Spinal cord (tissue), 10 donors: ENCODE measurements around the gene CABCOCO1. TPM values are rescaled to one million over a fixed set of nuclear protein-coding genes. Genes with fewer than 3 reads are reported as not detected.

Experiments
- DNase-seq, 6 donors: peaks; one replicate each; pipeline versions ENCODE4 v3.0.0 to v3.0.0-alpha.2; 2013 to 2015; ENCODE audit warnings: low spot score in 6 of 6, low read depth in 4 of 6
- H3K27ac ChIP-seq: one replicate; pipeline ENCODE4 v1.5.1; 2013; ENCODE audit warnings: low read depth, low read length, control low read depth
- H3K27me3 ChIP-seq: one replicate; pipeline ENCODE4 v1.6.1; 2013; ENCODE audit warnings: low read length; ENCODE audit not compliant: control insufficient read depth, insufficient read depth
- H3K36me3 ChIP-seq: one replicate; pipeline ENCODE4 v1.6.1; 2013; ENCODE audit warnings: low read length; ENCODE audit not compliant: control insufficient read depth, insufficient read depth
- H3K4me1 ChIP-seq: one replicate; pipeline ENCODE4 v1.6.1; 2013; ENCODE audit warnings: low read length; ENCODE audit not compliant: control insufficient read depth, insufficient read depth
- H3K4me3 ChIP-seq: one replicate; pipeline ENCODE4 v1.5.1; 2013; ENCODE audit warnings: low read depth, low read length, control low read depth
- H3K9me3 ChIP-seq: one replicate; pipeline ENCODE4 v1.6.1; 2013; ENCODE audit warnings: low read length; ENCODE audit not compliant: control insufficient read depth, insufficient read depth
- WGBS: methylation state at CpG from one replicate; pipeline ENCODE4 v1.1.5; 2013; ENCODE audit warnings: missing lambda C conversion rate; ENCODE audit not compliant: insufficient coverage; 5-methylcytosine and 5-hydroxymethylcytosine counted together
- polyA plus RNA-seq, 2 donors: library from polyadenylated mRNA; unstranded; fragments of 120-200 nt; gene quantifications; one replicate each; pipeline ENCODE4 v1.2.1, GENCODE V29; 2013; ENCODE audit not compliant: insufficient read length in 2 of 2
- total RNA-seq, 2 donors: library from RNA; depleted of rRNA in 1 of 2; stranded (reverse); fragments of 120-200 nt in 1 of 2; fragments of >200 nt in 1 of 2; gene quantifications; one replicate each; pipeline versions ENCODE4 v1.2.3 to v1.2.4, GENCODE V29; 2013 to 2014
- donor health status: healthy.

Gene CABCOCO1
- total and polyA plus RNA-seq, 4 donors, result 4.7 to 6.9 (median 6.4) TPM

GRCh38 chr10:61787170-61787569, 124.4 kb downstream of the CABCOCO1 start:
- Histone ChIP-seq H3K9me3 (no peaks in the 10 kb centered on the region), H3K27ac (no peak overlapping the region), H3K4me3 (no peak overlapping the region), H3K36me3 (no peaks in the 10 kb centered on the region), H3K4me1 (no peaks in the 10 kb centered on the region), H3K27me3 (no peaks in the 10 kb centered on the region)
- WGBS, result 38% methylated on average over 1 of the region's 3 CpGs
- DNase-seq, result no peak

GRCh38 chr10:61789031-61789430, 126.3 kb downstream of the CABCOCO1 start:
- Histone ChIP-seq H3K4me3 (no peak overlapping the region), H3K4me1 (peaks cover under 1% of the 10 kb centered on the region), H3K27me3 (no peaks in the 10 kb centered on the region), H3K36me3 (no peaks in the 10 kb centered on the region), H3K27ac (no peak overlapping the region), H3K9me3 (no peaks in the 10 kb centered on the region)
- DNase-seq, result no peak
- WGBS, result no CpG with 5 or more reads among the region's 1 CpG

DNA sequence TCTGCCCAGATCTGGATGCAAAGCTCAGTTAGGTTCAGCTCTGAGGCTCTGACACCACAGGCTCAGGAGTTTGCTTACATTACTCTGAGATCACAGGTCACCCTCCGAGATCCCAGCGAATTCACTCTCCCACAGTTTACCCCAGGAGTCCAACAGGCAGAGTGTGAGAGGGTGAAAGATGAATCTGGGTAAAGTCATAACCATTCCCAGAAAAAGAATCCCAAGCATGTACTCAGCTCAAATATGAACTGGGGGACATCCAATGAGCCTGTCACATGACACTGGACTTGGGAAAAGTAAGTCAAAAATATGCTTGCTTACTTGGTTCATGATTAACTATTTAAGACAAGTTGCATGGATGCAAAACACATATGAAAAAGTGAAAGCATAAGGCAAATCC, 128.5 kb downstream of the CABCOCO1 start:
- Histone ChIP-seq H3K36me3 (no peaks in the 10 kb centered on the region), H3K4me3 (no peak overlapping the region), H3K27me3 (no peaks in the 10 kb centered on the region), H3K27ac (no peak overlapping the region), H3K9me3 (no peaks in the 10 kb centered on the region), H3K4me1 (peaks cover 3% of the 10 kb centered on the region)
- no CpG with 5 or more reads among the region's 2 CpGs for WGBS
- DNase-seq, result no peak

DNA sequence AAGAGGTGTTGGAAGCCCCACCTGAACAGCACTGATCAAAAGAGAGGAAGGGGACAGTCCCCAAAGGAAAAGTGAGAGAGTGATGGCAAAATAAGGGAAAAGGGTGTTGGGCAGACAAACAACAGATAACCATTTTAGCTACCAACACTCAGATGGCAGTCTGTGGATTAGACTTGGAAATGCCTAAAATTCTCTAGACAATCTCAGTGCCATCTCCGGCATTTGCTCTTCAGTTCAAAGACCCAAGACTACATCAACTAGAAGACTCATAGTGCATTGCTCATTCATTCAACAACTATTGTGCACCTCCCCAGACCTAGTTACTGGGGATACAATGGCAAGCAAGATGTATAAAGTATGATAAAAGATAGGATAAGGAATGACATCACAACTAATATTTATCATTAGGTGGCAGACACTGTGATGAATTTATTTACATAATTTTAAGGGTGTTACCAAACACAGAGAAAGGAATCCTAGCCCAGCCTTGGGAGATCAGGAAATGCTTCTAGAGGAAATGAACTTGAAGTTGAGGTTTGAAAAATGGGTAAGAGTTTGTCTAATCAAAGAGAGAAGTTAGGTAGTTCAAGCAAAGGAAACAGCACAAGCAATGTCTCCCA, 129.5 kb downstream of the CABCOCO1 start:
- no peak for DNase-seq
- Histone ChIP-seq H3K27me3 (no peaks in the 10 kb centered on the region), H3K4me1 (peaks cover 3% of the 10 kb centered on the region), H3K27ac (no peak overlapping the region), H3K9me3 (no peaks in the 10 kb centered on the region), H3K36me3 (no peaks in the 10 kb centered on the region), H3K4me3 (no peak overlapping the region)
- 80% methylated on average over 1 of the region's 1 CpG for WGBS

DNA sequence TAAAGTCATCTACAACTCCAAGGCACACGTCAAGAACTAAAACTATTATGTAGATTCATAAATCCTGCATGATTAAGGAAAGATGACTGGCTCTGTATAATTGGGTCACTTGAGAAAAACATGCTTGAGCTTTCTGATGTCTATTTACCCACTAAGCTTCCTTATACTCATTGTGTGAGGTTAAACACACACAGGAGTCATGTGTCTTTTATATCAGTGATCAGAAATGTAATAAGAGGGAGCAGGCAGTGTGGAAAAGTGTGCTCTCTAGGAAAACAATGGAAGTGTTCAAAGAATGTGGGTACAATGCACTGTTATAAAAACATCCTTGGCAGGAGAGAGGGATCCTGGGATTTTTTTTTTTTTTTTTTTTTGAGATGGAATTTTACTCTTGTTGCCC, 130.2 kb downstream of the CABCOCO1 start:
- Histone ChIP-seq H3K4me3 (no peak overlapping the region), H3K27me3 (no peaks in the 10 kb centered on the region), H3K9me3 (no peaks in the 10 kb centered on the region), H3K27ac (no peak overlapping the region), H3K36me3 (no peaks in the 10 kb centered on the region), H3K4me1 (peaks cover 6% of the 10 kb centered on the region)
- no peak for DNase-seq
- WGBS, result no CpG with 5 or more reads among the region's 1 CpG

- Histone ChIP-seq H3K27ac (no peak overlapping the region), H3K4me3 (no peak overlapping the region), H3K9me3 (no peaks in the 10 kb centered on the region), H3K36me3 (no peaks in the 10 kb centered on the region), H3K4me1 (peaks cover 9% of the 10 kb centered on the region), H3K27me3 (no peaks in the 10 kb centered on the region)
- WGBS, result 63% methylated on average over 1 of the region's 5 CpGs
- DNase-seq, result peak in 3 of 6 donors; percentile 4 to 54 (median 31)
Measured at GRCh38 chr10:61793760-61794703, 131.3 kb downstream of the CABCOCO1 start.

DNA sequence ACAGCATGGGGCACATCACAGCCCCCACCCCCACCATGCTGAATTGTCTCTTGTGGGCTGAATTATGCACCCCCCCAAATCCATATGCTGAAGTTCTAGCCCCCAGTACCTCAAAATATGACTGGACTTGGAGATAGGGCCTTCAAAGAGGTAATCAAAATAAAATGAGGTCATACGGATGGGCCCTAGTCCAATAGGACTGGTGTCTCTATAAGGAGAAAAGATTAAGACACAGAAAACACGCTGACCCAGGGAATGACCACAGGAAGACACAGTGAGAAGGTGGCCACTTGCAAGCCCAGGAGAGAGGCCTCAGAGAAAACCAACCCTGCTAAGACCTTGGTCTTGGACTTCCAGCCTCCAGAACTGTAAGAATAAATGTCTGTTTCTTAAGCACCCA, 132.4 kb downstream of the CABCOCO1 start:
- Histone ChIP-seq H3K36me3 (no peaks in the 10 kb centered on the region), H3K4me1 (peaks cover 9% of the 10 kb centered on the region), H3K9me3 (no peaks in the 10 kb centered on the region), H3K27me3 (no peaks in the 10 kb centered on the region), H3K4me3 (no peak overlapping the region), H3K27ac (no peak overlapping the region)
- WGBS, result 82% methylated on average over 1 of the region's 2 CpGs
- no peak for DNase-seq

- DNase-seq, result no peak
- Histone ChIP-seq H3K9me3 (no peaks in the 10 kb centered on the region), H3K4me1 (peaks cover 9% of the 10 kb centered on the region), H3K27ac (no peak overlapping the region), H3K36me3 (no peaks in the 10 kb centered on the region), H3K4me3 (no peak overlapping the region), H3K27me3 (no peaks in the 10 kb centered on the region)
- 86% methylated on average over 3 of the region's 3 CpGs for WGBS
Measured at GRCh38 chr10:61795551-61795950, 132.8 kb downstream of the CABCOCO1 start.

DNA sequence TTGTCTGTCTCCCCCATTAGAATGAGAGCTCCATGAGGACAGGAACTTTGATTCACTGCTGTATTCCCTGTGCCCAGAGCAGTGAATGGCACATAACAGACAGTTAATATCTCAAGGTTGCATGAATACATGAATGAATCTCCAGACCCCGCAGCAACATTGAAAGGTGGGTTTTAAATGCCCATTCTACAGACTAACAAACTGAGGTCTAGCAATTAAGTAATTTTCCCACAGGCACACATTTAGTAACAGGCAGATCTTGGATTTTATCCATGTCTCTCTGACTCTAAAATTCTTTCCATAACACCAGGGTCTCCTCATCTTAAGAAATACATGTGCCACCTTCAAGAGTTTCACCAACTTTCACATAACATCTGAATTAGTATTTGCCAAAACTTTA, 134.1 kb downstream of the CABCOCO1 start:
- WGBS, result 86% methylated on average over 1 of the region's 1 CpG
- H3K9me3 ChIP-seq, result no peaks in the 10 kb centered on the region
- no peak overlapping the region for H3K4me3 ChIP-seq
- no peak for DNase-seq
- no peaks in the 10 kb centered on the region for H3K36me3 ChIP-seq
- H3K27me3 ChIP-seq, result no peaks in the 10 kb centered on the region
- H3K4me1 ChIP-seq, result peaks cover 9% of the 10 kb centered on the region
- no peak overlapping the region for H3K27ac ChIP-seq
